Neural crest cell (in vitro differentiated cells): ENCODE results near the gene CUL5. TPM values are rescaled to one million over a fixed set of nuclear protein-coding genes. Genes with fewer than 3 reads are reported as not detected.

ENCODE experiments used
- DNase-seq: peaks from one replicate; pipeline ENCODE4 v3.0.0; 2021; ENCODE audit warnings: low read depth, mixed read lengths, low spot score
- H3K27ac Mint-ChIP-seq: one replicate; pipeline ENCODE4 v1.8.0; 2021; ENCODE audit warnings: mild to moderate bottlenecking, mixed read lengths; ENCODE audit not compliant: unreplicated experiment
- H3K27me3 Mint-ChIP-seq: 2 replicates; pipeline ENCODE4 v1.8.0; 2021; ENCODE audit warnings: low read depth, mild to moderate bottlenecking, mixed read lengths
- H3K36me3 Mint-ChIP-seq: 2 replicates; pipeline ENCODE4 v1.8.0; 2021; ENCODE audit warnings: low read depth, mild to moderate bottlenecking, mixed read lengths
- H3K4me1 Mint-ChIP-seq: 2 replicates; pipeline ENCODE4 v1.8.0; 2021; ENCODE audit warnings: mixed read lengths
- H3K4me3 Mint-ChIP-seq: one replicate; pipeline ENCODE4 v1.8.0; 2021; ENCODE audit warnings: mild to moderate bottlenecking, mixed read lengths
- H3K9me3 Mint-ChIP-seq: 2 replicates; pipeline ENCODE4 v1.8.0; 2021; ENCODE audit warnings: mixed read lengths
- total RNA-seq: library from RNA; stranded (reverse); gene quantifications from 2 replicates; pipeline ENCODE4 v1.2.1, GENCODE V29; 2021
- TF ChIP-seq, protein P1 (sequence below): fragments of 200-600 bp; sonication (generic); conservative IDR thresholded peaks from 2 replicates; pipeline ENCODE4 v1.5.0; 2021; ENCODE audit warnings: antibody characterized with exemption, mild to moderate bottlenecking

Gene CUL5
- total RNA-seq, 1 donor from 2014 or later: 46.3 TPM

DNA sequence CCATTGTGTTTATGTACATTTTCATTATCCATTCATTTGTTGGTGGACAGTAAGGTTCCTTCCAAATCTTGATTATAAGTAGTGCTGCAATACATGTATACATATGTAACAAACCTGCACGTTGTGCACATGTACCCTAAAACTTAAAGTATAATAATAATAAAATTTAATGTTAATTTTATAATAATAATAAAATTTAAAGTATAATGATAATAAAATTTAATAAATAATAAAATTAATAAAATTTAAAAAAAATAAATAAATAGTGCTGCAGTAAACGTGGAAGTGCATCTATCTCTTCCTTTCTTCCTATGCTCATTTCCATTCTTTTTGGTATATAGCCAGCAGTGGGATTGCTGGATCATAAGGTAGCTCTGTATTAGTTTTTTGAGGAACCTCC, 54.7 kb downstream of the CUL5 start:
- Mint-ChIP-seq H3K36me3 (peaks cover 30% of the 10 kb centered on the region), H3K4me3 (no peak overlapping the region), H3K27ac (no peak overlapping the region), H3K4me1 (no peaks in the 10 kb centered on the region), H3K9me3 (peaks cover 7% of the 10 kb centered on the region), H3K27me3 (no peaks in the 10 kb centered on the region)
- TF ChIP-seq, protein P1, sequence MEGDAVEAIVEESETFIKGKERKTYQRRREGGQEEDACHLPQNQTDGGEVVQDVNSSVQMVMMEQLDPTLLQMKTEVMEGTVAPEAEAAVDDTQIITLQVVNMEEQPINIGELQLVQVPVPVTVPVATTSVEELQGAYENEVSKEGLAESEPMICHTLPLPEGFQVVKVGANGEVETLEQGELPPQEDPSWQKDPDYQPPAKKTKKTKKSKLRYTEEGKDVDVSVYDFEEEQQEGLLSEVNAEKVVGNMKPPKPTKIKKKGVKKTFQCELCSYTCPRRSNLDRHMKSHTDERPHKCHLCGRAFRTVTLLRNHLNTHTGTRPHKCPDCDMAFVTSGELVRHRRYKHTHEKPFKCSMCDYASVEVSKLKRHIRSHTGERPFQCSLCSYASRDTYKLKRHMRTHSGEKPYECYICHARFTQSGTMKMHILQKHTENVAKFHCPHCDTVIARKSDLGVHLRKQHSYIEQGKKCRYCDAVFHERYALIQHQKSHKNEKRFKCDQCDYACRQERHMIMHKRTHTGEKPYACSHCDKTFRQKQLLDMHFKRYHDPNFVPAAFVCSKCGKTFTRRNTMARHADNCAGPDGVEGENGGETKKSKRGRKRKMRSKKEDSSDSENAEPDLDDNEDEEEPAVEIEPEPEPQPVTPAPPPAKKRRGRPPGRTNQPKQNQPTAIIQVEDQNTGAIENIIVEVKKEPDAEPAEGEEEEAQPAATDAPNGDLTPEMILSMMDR: no peak
- DNase-seq: no peak

DNA sequence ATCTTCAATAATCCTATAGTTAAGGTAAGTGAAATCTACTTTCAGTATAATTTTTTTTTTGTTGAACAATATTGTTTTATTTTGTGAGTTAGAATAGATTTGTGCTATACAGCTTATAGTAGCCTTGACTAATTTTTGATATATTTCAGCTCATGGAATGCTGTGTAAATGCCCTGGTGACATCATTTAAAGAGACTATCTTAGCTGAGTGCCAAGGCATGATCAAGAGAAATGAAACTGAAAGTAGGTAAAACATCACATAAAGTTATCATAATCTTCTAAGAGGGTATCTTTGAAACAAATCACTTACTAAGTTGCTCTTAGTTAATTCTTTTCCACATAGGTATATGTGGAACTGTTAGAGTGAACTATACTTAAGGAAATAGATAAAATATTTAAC, 61.2 kb downstream of the CUL5 start:
- Mint-ChIP-seq H3K4me3 (no peak overlapping the region), H3K4me1 (no peaks in the 10 kb centered on the region), H3K27me3 (no peaks in the 10 kb centered on the region), H3K9me3 (no peaks in the 10 kb centered on the region), H3K27ac (no peak overlapping the region), H3K36me3 (peaks cover 14% of the 10 kb centered on the region)
- TF ChIP-seq, protein P1: no peak
- no peak for DNase-seq

DNA sequence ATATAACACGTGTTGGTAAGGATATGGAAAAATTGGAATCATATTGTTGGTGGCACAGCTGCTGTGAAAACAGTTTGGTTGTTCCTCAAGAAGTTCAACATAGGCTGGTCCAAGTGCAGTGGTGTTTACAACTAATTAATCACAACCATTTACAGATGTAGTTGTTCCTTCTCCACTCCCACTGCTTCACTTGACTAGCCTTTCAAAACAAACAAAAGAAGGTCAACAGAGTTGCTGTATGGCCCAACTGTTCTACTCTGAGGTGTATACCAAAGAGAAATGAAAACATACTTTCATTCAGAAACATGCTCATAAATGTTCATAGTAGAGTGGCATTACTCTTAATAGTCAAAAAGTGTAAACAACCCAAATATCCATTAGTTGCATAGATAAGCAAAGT, 76.1 kb downstream of the CUL5 start:
- Mint-ChIP-seq H3K27me3 (no peaks in the 10 kb centered on the region), H3K4me3 (no peak overlapping the region), H3K36me3 (peaks cover 13% of the 10 kb centered on the region), H3K27ac (no peak overlapping the region), H3K9me3 (no peaks in the 10 kb centered on the region), H3K4me1 (no peaks in the 10 kb centered on the region)
- DNase-seq: no peak
- TF ChIP-seq, protein P1: no peak

DNA sequence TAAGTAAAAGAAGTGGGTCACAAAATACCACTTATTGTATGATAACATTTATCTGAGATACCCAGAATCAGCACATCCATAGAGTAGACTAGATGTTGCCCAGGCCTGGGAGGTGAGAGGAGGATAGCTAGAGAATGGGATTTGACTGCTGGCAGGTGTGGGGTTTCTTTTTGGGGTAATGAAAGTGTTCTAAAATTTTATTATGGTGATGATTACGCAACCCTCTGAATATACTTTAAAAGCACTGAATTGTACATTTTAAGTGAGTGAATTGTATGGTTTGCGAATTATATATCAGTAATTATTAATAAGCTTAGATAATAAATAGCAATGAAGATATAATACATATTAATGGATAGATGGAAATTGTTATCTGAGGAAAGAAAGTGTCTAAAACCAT, 77.0 kb downstream of the CUL5 start:
- Mint-ChIP-seq H3K27ac (no peak overlapping the region), H3K36me3 (peaks cover 8% of the 10 kb centered on the region)

DNA sequence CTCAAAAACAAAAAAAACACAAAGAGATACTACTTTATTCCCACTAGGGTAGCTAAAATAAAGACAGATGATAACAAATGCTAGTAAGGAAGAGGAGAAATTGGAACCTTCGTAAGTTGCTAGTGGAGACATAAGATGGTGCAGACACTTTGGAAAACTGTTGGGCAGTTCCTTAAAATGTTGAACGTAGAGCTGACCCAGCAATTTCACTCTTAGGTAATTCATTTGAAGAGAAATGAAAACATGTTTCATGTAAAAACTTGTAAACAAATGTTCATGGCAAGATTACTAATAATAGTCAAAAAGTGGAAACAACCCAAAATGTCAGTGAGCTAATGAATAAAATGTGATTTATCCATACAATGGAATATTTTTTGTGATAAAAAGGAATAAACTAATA, 83.4 kb downstream of the CUL5 start:
- Mint-ChIP-seq H3K4me3 (no peak overlapping the region), H3K9me3 (no peaks in the 10 kb centered on the region), H3K27ac (no peak overlapping the region), H3K27me3 (no peaks in the 10 kb centered on the region), H3K4me1 (no peaks in the 10 kb centered on the region), H3K36me3 (peaks cover 7% of the 10 kb centered on the region)
- TF ChIP-seq, protein P1: no peak
- DNase-seq: no peak

More for the DNA sequence above, 77.0 kb downstream of the CUL5 start:
- no peaks in the 10 kb centered on the region for H3K4me1 Mint-ChIP-seq
- H3K9me3 Mint-ChIP-seq: no peaks in the 10 kb centered on the region
- H3K27me3 Mint-ChIP-seq: no peaks in the 10 kb centered on the region
- TF ChIP-seq, protein P1: no peak
- no peak overlapping the region for H3K4me3 Mint-ChIP-seq
- no peak for DNase-seq
